Psoas muscle (tissue), 8 donors: ENCODE data around the gene CES3. TPM values are rescaled to one million over a fixed set of nuclear protein-coding genes. Genes with fewer than 3 reads are reported as not detected.
A peak's percentile ranks its signal among the peaks of the same experiment; 100 is the strongest.

Source experiments
- ATAC-seq, 4 donors: fragments of 200-7000 bp; cut with Tn5 transposase; one replicate each; pipeline ENCODE4 v1.9.1; 2020; ENCODE audit warnings: moderate library complexity in 3 of 4, mild to moderate bottlenecking in 2 of 4
- DNase-seq, 2 donors: peaks; one replicate each; pipeline ENCODE4 v3.0.0-alpha.2; 2020
- H3K27ac ChIP-seq: fragments of 200-600 bp; one replicate; pipeline ENCODE4 v1.8.0; 2022
- H3K27me3 ChIP-seq, 3 donors: fragments of 200-600 bp in 1 of 3; one replicate each; pipeline versions ENCODE4 v1.6.1 to v1.8.0; 2013 to 2022; ENCODE audit warnings: low read length in 2 of 3, mild to moderate bottlenecking in 2 of 3, moderate library complexity in 1 of 3; ENCODE audit not compliant: insufficient read depth in 3 of 3
- H3K36me3 ChIP-seq, 2 donors: fragments of 200-600 bp in 1 of 2; one replicate each; pipeline versions ENCODE4 v1.6.1 to v1.8.0; 2013 to 2022; ENCODE audit warnings: low read depth in 1 of 2, mild to moderate bottlenecking in 1 of 2, moderate library complexity in 1 of 2; ENCODE audit not compliant: insufficient read depth in 1 of 2
- H3K4me1 ChIP-seq: fragments of 200-600 bp; one replicate; pipeline ENCODE4 v1.8.0; 2022
- H3K4me3 ChIP-seq: fragments of 200-600 bp; one replicate; pipeline ENCODE4 v1.8.0; 2022; ENCODE audit warnings: mild to moderate bottlenecking
- H3K9me3 ChIP-seq: fragments of 200-600 bp; one replicate; pipeline ENCODE4 v1.8.0; 2022
- WGBS, 3 donors: extraction: QIAGEN DNeasy Blood & Tissue Kit; methylation state at CpG; one replicate each; pipeline versions ENCODE4 v1.1.6 to v1.1.7; 2013; 5-methylcytosine and 5-hydroxymethylcytosine counted together
- intact Hi-C, 2 donors: fragments of 100-400 bp; cut with DNase I; formaldehyde crosslinking; loops; one replicate each; pipeline versions ENCODE4 v1.11.0 to v1.14.2; 2022
- polyA plus RNA-seq, 3 donors: library from polyadenylated mRNA; stranded (reverse); fragments of 200-250 nt; gene quantifications; one replicate each; pipeline ENCODE4 v1.2.3, GENCODE V29; 2013
- total RNA-seq, 4 donors: library from RNA; stranded (reverse); fragmentation: NEBNext Ultra II Directional in 2 of 4; extraction: Animal tissue kit (Norgen Biotek cat#: 25700) in 2 of 4; gene quantifications; one replicate each; pipeline versions ENCODE4 v1.2.1 to v1.2.4, GENCODE V29; 2021 to 2023
- TF ChIP-seq, protein P1 (sequence below): fragments of 200-600 bp; IDR thresholded peaks from one replicate; pipeline ENCODE4 v1.8.0; 2022; ENCODE audit warnings: antibody characterized with exemption
- donor health status: healthy with polysubstance abuse.
- donor health status: DM: no; HTN: no; CAD: no; lungs with moderate emphysema.
- donor health status: Bipolar disorder and iron deficiency.
- donor health status: healthy.
- donor health status: DM: yes; HTN: yes; CAD: no.
- donor health status: DM: no; HTN: no; CAD: no.
- donor health status: DM: no; HTN: no; CAD: no.
- donor health status: DM: yes; HTN: yes; CAD: no.

CES3 gene
- total and polyA plus RNA-seq, 7 donors = 0.48 to 15.2 (median 9.7) TPM

DNA sequence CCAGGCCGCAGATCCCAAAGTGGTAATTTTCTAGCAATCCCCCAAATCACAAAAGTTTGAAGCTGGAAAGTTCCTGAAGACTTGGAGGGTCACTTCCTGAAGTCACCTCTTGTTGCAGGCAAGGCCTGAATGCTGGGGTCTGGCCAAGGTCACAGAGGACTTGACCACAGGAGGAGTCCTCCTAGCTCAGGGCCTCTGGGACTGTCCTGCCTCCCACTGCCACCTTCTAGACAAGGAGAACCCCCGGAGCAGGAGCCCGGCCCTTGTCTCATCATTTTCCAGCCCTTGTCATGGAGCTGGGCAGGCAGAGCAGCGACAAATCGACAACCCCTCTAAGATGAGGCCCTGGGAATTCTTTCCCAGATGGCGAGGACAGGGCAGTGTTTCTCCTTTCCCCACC, 42.7 kb upstream of the CES3 start:
- Histone ChIP-seq H3K4me3 (no peak overlapping the region), H3K4me1 (no peaks in the 10 kb centered on the region), H3K9me3 (no peaks in the 10 kb centered on the region), H3K36me3 (peaks cover 0 to 14% of the 10 kb centered on the region in 2 donors), H3K27me3 (no peaks in the 10 kb centered on the region), H3K27ac (no peak overlapping the region)
- intact Hi-C loops = loop anchor here in 1 of 2 donors (2.0 kb wide), 1 partner anchor 16 kb away; no protein-coding TSS in a partner anchor
- WGBS, 3 donors = 90 to 94% (median 92%) methylated on average over 6 of the region's 6 CpGs
- TF ChIP-seq, protein P1, sequence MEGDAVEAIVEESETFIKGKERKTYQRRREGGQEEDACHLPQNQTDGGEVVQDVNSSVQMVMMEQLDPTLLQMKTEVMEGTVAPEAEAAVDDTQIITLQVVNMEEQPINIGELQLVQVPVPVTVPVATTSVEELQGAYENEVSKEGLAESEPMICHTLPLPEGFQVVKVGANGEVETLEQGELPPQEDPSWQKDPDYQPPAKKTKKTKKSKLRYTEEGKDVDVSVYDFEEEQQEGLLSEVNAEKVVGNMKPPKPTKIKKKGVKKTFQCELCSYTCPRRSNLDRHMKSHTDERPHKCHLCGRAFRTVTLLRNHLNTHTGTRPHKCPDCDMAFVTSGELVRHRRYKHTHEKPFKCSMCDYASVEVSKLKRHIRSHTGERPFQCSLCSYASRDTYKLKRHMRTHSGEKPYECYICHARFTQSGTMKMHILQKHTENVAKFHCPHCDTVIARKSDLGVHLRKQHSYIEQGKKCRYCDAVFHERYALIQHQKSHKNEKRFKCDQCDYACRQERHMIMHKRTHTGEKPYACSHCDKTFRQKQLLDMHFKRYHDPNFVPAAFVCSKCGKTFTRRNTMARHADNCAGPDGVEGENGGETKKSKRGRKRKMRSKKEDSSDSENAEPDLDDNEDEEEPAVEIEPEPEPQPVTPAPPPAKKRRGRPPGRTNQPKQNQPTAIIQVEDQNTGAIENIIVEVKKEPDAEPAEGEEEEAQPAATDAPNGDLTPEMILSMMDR = no peak
- no peak for ATAC-seq
- no peak for DNase-seq

DNA sequence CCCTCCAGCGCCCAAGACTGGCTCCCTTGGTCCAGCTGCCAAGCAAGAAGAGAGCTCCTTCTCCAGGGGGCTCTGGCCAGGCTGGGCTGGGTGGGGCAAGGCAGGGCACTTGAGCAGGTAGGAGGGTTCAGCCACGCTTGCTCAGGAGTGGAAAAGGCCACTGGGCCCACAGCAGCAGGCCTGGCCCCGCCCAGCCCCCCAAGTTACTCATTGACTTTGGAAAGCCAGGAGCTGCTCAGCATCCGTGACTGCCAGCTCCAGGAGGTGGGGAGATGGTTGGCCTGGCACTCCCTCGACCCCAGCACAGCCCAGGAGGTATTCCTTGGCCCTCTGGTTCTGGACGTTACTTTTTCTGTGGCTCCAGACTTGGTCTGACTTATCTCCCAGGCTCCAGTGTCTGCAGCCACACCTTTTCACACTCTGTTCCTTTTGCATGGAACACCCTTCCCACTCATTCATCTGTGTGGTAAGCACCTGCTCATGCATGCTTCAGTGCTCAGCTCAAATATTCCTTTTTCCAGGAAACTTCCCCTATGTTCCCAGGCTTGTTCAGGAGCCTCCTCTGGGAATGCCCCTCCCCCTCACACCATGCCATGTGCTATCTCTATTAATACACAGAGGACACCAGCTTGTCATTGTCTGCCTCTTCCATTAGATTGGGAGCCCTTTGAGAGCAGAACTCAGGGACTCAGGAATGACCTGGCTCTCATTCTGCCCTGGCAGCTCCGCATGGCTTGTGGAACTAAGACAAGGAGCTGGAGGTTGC, 42.1 kb upstream of the CES3 start, which contains the start of gene CDH16:
Gene CDH16, minus strand, starts transcription at position 83 of the 766 bp plus-strand sequence. CDS start 820 bp downstream, outside the sequence.
- no peak for DNase-seq

DNA sequence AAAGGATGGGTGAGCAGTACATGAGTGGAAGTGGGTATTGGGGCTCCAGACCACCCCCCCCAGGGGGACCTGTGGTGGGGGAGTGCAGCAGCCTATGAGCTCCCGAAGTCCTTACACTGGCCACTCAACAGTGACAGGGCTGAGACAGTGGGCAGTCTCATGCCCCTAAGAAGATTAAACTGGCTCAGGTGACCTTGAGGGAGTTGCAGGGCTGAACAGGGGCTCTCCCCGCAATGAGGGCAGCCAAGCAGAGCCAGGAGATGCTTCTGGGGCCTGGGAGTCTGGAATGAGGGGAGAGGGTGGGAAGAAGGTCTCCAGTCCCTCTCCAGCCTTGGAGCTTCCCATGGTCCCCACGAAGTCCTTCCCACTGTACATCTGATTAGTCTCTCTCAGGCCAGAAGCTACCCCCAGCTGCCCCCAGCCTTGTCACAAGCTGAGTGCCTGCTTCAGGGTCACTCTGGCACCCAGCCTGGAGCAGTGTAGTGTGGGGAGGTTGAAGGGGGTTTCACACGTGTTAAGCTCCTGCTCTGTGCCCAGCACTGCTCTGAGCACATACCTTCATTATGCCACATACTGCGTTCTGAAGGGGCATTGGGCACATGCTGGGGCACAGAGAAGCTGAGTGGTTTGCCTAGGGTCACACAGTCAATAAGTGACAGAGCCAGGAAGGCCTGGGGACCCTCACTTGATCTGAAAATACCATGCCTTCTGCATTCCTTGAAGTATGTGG, 41.3 kb upstream of the CES3 start:
- intact Hi-C loops = loop anchor here in 1 of 2 donors (2.0 kb wide), 1 partner anchor 17 kb away; no protein-coding TSS in a partner anchor
- WGBS, 3 donors = 46 to 55% (median 47%) methylated on average over 5 of the region's 5 CpGs
- H3K36me3 ChIP-seq = peaks cover 0 to 28% of the 10 kb centered on the region in 2 donors
- no peak overlapping the region for H3K4me3 ChIP-seq
- H3K9me3 ChIP-seq = no peaks in the 10 kb centered on the region
- no peaks in the 10 kb centered on the region for H3K4me1 ChIP-seq
- ATAC-seq (peak; percentile 4 to 17 (median 6)), DNase-seq (peak in 1 of 2 donors; percentile 54)
- H3K27ac ChIP-seq = peak overlapping the region; percentile 77
- TF ChIP-seq, protein P1 = no peak
- H3K27me3 ChIP-seq = no peaks in the 10 kb centered on the region

More for the DNA sequence above, 42.1 kb upstream of the CES3 start, which contains the start of gene CDH16:
- TF ChIP-seq, protein P1 = no peak
- Histone ChIP-seq H3K4me1 (no peaks in the 10 kb centered on the region), H3K27ac (peak within 1 kb of the TSS; percentile 77), H3K9me3 (no peaks in the 10 kb centered on the region), H3K27me3 (no peaks in the 10 kb centered on the region), H3K36me3 (peaks cover 0 to 21% of the 10 kb centered on the region in 2 donors), H3K4me3 (no peak within 1 kb of the TSS)
- 66% methylated on average over 7 of the region's 7 CpGs for WGBS, 3 donors
- peak; percentile 10 to 41 (median 18) for ATAC-seq
- intact Hi-C loops = loop anchor here in 1 of 2 donors (2.0 kb wide), 1 partner anchor 16 kb away; no protein-coding TSS in a partner anchor

DNA sequence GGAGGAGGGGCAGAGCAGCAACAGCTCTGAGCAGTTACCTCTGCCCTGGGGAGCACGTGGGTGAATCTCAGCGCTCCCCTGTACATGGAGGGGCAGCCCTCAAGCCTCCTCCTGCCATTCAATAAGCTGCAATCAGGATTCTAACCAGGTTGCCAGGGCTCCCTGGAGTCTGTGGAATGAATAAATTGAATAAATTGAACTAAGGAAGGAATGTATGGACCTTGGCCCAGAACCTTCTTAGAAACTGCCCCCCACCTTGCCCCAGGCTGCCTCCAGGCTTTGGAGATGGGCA, 40.8 kb upstream of the CES3 start:
- Histone ChIP-seq H3K27ac (peak overlapping the region; percentile 77), H3K9me3 (no peaks in the 10 kb centered on the region), H3K27me3 (no peaks in the 10 kb centered on the region), H3K4me1 (no peaks in the 10 kb centered on the region), H3K4me3 (no peak overlapping the region), H3K36me3 (peaks cover 0 to 32% of the 10 kb centered on the region in 2 donors)
- intact Hi-C loops = no loop called here
- DNase-seq = no peak
- TF ChIP-seq, protein P1 = no peak
- 38 to 53% (median 48%) methylated on average over 2 of the region's 2 CpGs for WGBS, 3 donors
- ATAC-seq = peak; percentile 0 to 7 (median 4)
